GM12878 (cell line): ENCODE data around the gene TSHR.

ENCODE experiments used
- BCL11A ChIP-seq: IDR thresholded peaks from 2 replicates; pipeline ENCODE4 v1.6.1; 2011; ENCODE audit warnings: low read depth, low read length
- CTCF ChIP-seq, 3 experiments: IDR thresholded peaks in 2 of 3; conservative IDR thresholded peaks in 1 of 3; 2 replicates each; pipeline ENCODE4 v1.5.1; 2011; ENCODE audit warnings: low read depth in 3 of 3, low read length in 3 of 3, mild to moderate bottlenecking in 3 of 3, control low read depth in 2 of 3, moderate library complexity in 2 of 3, inconsistent platforms in 1 of 3, mixed read lengths in 1 of 3; ENCODE audit not compliant: control insufficient read depth in 2 of 3, insufficient read depth in 1 of 3; ENCODE audit errors: extremely low read depth in 1 of 3
- EP300 ChIP-seq, 2 experiments: fragments of 150-350 bp in 1 of 2; IDR thresholded peaks; 2 replicates each; pipeline ENCODE4 v1.6.1; 2011 to 2012; ENCODE audit warnings: low read depth in 2 of 2, low read length in 2 of 2, borderline replicate concordance in 1 of 2, improper control_type of control experiment in 1 of 2, inconsistent platforms in 1 of 2; ENCODE audit not compliant: control insufficient read depth in 1 of 2
- EZH2 ChIP-seq: IDR thresholded peaks from 2 replicates; pipeline ENCODE4 v1.6.1; 2012; ENCODE audit warnings: low read depth, mild to moderate bottlenecking, control low read depth, inconsistent platforms, low read length, borderline replicate concordance; ENCODE audit not compliant: control insufficient read depth
- FOS ChIP-seq: IDR thresholded peaks from 3 replicates; pipeline ENCODE4 v1.6.1; 2011; ENCODE audit warnings: borderline replicate concordance; ENCODE audit not compliant: insufficient read length; ENCODE audit errors: extremely low read depth
- GABPA ChIP-seq: IDR thresholded peaks from 2 replicates; pipeline ENCODE4 v1.6.1; 2014; ENCODE audit warnings: antibody characterized with exemption, low read depth, mild to moderate bottlenecking, inconsistent platforms
- KLF5 ChIP-seq: fragments of 450-650 bp; IDR thresholded peaks from 2 replicates; pipeline ENCODE4 v1.6.1; 2014; ENCODE audit warnings: mild to moderate bottlenecking; ENCODE audit not compliant: partially characterized antibody
- POLR2A ChIP-seq: IDR thresholded peaks from 2 replicates; pipeline ENCODE4 v1.6.1; 2011; ENCODE audit warnings: low read depth, mild to moderate bottlenecking, low read length
- REST ChIP-seq: IDR thresholded peaks from 2 replicates; pipeline ENCODE4 v1.6.1; 2012; ENCODE audit warnings: mild to moderate bottlenecking, low read depth, low read length
- SIN3A ChIP-seq: IDR thresholded peaks from 2 replicates; pipeline ENCODE4 v1.6.1; 2012; ENCODE audit warnings: low read depth, low read length, improper control_type of control experiment
- SP1 ChIP-seq: IDR thresholded peaks from one replicate; pipeline ENCODE4 v1.6.1; 2011; ENCODE audit warnings: low read depth, low read length
- YY1 ChIP-seq: IDR thresholded peaks from 2 replicates; pipeline ENCODE4 v1.6.1; 2011; ENCODE audit warnings: low read depth, mild to moderate bottlenecking, low read length

GRCh38 chr14:80946187-80946586, 9.2 kb upstream of the TSHR start:
- TF ChIP-seq KLF5 (no peak), FOS (no peak), BCL11A (no peak), EZH2 (no peak), REST (no peak), GABPA (no peak), POLR2A (no peak), EP300 (IDR thresholded peaks at IDR 0.05; ENCODE audit: borderline replicate concordance in 1 of 2, control insufficient read depth in 1 of 2, low read depth in 2 of 2, low read length in 2 of 2) (no peak), SP1 (no peak), SIN3A (no peak), CTCF (IDR thresholded peaks at IDR 0.05 in 2 of 3, conservative IDR thresholded peaks at IDR 0.05 in 1 of 3; ENCODE audit: control insufficient read depth in 2 of 3, extremely low read depth in 1 of 3, insufficient read depth in 1 of 3, low read depth in 3 of 3, low read length in 3 of 3) (no peak), YY1 (no peak)
